ENCODE results near the gene LY6G6D.

Gene LY6G6D

GRCh38 chr6:31767096-31767645, 52.0 kb downstream of the LY6G6D start:
- no peak for FAIRE-seq
